ENCODE data around the gene CAB39L. TPM values are rescaled to one million over a fixed set of nuclear protein-coding genes. Genes with fewer than 3 reads are reported as not detected.

The CAB39L gene
- total and polyA plus RNA-seq, 4 donors = 1.8 to 5.1 (median 2.1) TPM

DNA sequence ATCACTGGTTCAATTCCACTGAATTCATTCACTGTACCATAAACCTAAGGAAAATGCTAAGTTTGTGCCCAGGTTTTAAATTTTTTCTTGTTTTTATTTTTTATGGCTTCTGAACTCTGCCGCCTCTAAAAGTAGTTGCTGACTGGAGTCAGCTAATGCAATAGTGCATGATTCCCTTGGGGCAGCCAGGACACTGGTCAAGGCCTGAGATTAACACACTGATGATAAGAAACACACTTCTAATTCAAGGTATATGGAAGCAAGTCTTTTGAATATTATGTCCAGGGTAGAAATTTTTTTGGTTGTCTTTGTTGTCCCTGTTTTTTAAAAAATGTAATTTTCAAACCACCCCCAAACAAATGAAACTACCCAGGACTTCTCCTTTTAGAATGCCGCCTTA lies 123.9 kb downstream of the CAB39L start:
- WGBS = 96% methylated on average over 2 of the region's 2 CpGs
- Histone ChIP-seq H3K9me3 (ENCODE audit: control insufficient read depth in 4 of 4, low read length in 3 of 4) (no peaks in the 10 kb centered on the region), H3K36me3 (ENCODE audit: control insufficient read depth in 4 of 4, insufficient read depth in 3 of 4, low read depth in 1 of 4, low read length in 3 of 4) (no peaks in the 10 kb centered on the region), H3K4me3 (ENCODE audit: low read depth in 1 of 3, low read length in 3 of 3) (no peak overlapping the region), H3K9ac (ENCODE audit: low read depth in 1 of 2, low read length in 2 of 2) (no peak overlapping the region), H3K27me3 (ENCODE audit: control insufficient read depth in 4 of 4, insufficient read depth in 4 of 4, low read length in 3 of 4) (no peaks in the 10 kb centered on the region), H3K4me1 (ENCODE audit: control insufficient read depth in 4 of 4, insufficient read depth in 4 of 4, low read length in 3 of 4) (no peaks in the 10 kb centered on the region), H3K27ac (ENCODE audit: low read depth in 1 of 2, low read length in 2 of 2) (no peak overlapping the region)
- no peak for DNase-seq (ENCODE audit: low spot score)
- TF ChIP-seq EGR1 (IDR thresholded peaks at IDR 0.05; ENCODE audit: low read depth in 2 of 2) (no peak), FOXA1 (IDR thresholded peaks at IDR 0.05) (no peak), TAF1 (conservative IDR thresholded peaks at IDR 0.05) (no peak), GABPA (IDR thresholded peaks at IDR 0.05 in 1 of 2, conservative IDR thresholded peaks at IDR 0.05 in 1 of 2) (no peak), JUND (IDR thresholded peaks at IDR 0.05) (no peak), SP1 (IDR thresholded peaks at IDR 0.05) (no peak), REST (IDR thresholded peaks at IDR 0.05) (no peak), RXRA (IDR thresholded peaks at IDR 0.05) (no peak), ZBTB33 (IDR thresholded peaks at IDR 0.05) (no peak), RAD21 (IDR thresholded peaks at IDR 0.05) (no peak), CTCF (IDR thresholded peaks at IDR 0.05; ENCODE audit: low read depth, low read length, missing input control) (no peak), YY1 (IDR thresholded peaks at IDR 0.05) (no peak), FOXA2 (IDR thresholded peaks at IDR 0.05) (no peak), HNF4A (conservative IDR thresholded peaks at IDR 0.05) (no peak), NR2F2 (IDR thresholded peaks at IDR 0.05) (no peak)
- TF ChIP-seq, protein P1, sequence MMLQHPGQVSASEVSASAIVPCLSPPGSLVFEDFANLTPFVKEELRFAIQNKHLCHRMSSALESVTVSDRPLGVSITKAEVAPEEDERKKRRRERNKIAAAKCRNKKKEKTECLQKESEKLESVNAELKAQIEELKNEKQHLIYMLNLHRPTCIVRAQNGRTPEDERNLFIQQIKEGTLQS (IDR thresholded peaks at IDR 0.05) = no peak
- TF ChIP-seq, protein P2, sequence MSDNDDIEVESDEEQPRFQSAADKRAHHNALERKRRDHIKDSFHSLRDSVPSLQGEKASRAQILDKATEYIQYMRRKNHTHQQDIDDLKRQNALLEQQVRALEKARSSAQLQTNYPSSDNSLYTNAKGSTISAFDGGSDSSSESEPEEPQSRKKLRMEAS (IDR thresholded peaks at IDR 0.05) = no peak

DNA sequence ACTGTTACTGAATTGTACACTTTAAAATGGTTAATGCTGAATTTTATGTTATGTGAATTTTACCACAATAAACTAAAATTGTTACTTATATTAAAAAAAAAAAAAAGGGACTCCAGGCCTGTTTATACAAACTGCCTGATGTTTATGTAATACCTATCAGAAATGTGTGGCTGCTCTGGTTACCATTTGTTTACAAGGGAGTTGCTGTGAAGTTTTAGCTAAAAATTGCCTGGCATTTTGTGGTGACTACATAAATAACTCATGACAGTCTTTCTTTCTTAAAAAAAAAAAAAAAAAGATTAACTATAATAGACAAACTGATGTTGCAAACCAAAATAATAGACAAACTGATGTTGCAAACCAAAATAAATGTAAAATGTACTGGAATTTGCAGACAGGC lies 124.3 kb downstream of the CAB39L start:
- Histone ChIP-seq H3K4me1 (ENCODE audit: control insufficient read depth in 4 of 4, insufficient read depth in 4 of 4, low read length in 3 of 4) (no peaks in the 10 kb centered on the region), H3K4me3 (ENCODE audit: low read depth in 1 of 3, low read length in 3 of 3) (no peak overlapping the region), H3K9ac (ENCODE audit: low read depth in 1 of 2, low read length in 2 of 2) (no peak overlapping the region), H3K9me3 (ENCODE audit: control insufficient read depth in 4 of 4, low read length in 3 of 4) (no peaks in the 10 kb centered on the region), H3K36me3 (ENCODE audit: control insufficient read depth in 4 of 4, insufficient read depth in 3 of 4, low read depth in 1 of 4, low read length in 3 of 4) (no peaks in the 10 kb centered on the region), H3K27me3 (ENCODE audit: control insufficient read depth in 4 of 4, insufficient read depth in 4 of 4, low read length in 3 of 4) (no peaks in the 10 kb centered on the region), H3K27ac (ENCODE audit: low read depth in 1 of 2, low read length in 2 of 2) (no peak overlapping the region)
- no peak for DNase-seq (ENCODE audit: low spot score)
- no peak for TF ChIP-seq FOXA1 (IDR thresholded peaks at IDR 0.05)
- TF ChIP-seq TAF1 (conservative IDR thresholded peaks at IDR 0.05) = no peak
- no peak for TF ChIP-seq GABPA (IDR thresholded peaks at IDR 0.05 in 1 of 2, conservative IDR thresholded peaks at IDR 0.05 in 1 of 2)

All from liver (tissue), 9 donors.